ENCODE measurements around the gene DIAPH2.

The DIAPH2 gene

GRCh38 chrX:97522307-97522706 lies 837.7 kb downstream of the DIAPH2 start:
- no peak for TF ChIP-seq CTCF (IDR thresholded peaks at IDR 0.05; ENCODE audit: extremely low read depth, missing control alignments)
- no peak for DNase-seq (ENCODE audit: low spot score)

GRCh38 chrX:97524340-97524739 lies 839.7 kb downstream of the DIAPH2 start:
- no peak for TF ChIP-seq CTCF (IDR thresholded peaks at IDR 0.05; ENCODE audit: extremely low read depth, missing control alignments)
- no peak for DNase-seq (ENCODE audit: low spot score)

- TF ChIP-seq CTCF (IDR thresholded peaks at IDR 0.05; ENCODE audit: extremely low read depth, missing control alignments): no peak
- DNase-seq (ENCODE audit: low spot score): no peak
These were observed 840.4 kb downstream of the DIAPH2 start for GRCh38 chrX:97524997-97525396.

- no peak for TF ChIP-seq CTCF (IDR thresholded peaks at IDR 0.05; ENCODE audit: extremely low read depth, missing control alignments)
- DNase-seq (ENCODE audit: low spot score): no peak
These were observed 841.3 kb downstream of the DIAPH2 start for GRCh38 chrX:97525981-97526380.

GRCh38 chrX:97527725-97528124 lies 843.1 kb downstream of the DIAPH2 start:
- no peak for DNase-seq (ENCODE audit: low spot score)
- no peak for TF ChIP-seq CTCF (IDR thresholded peaks at IDR 0.05; ENCODE audit: extremely low read depth, missing control alignments)

- no peak for DNase-seq (ENCODE audit: low spot score)
These were observed 845.0 kb downstream of the DIAPH2 start for GRCh38 chrX:97529536-97530200.

GRCh38 chrX:97531825-97532224 lies 847.2 kb downstream of the DIAPH2 start:
- no peak for TF ChIP-seq CTCF (IDR thresholded peaks at IDR 0.05; ENCODE audit: extremely low read depth, missing control alignments)
- no peak for DNase-seq (ENCODE audit: low spot score)

More at GRCh38 chrX:97529536-97530200, 845.0 kb downstream of the DIAPH2 start:
- no peak for TF ChIP-seq CTCF (IDR thresholded peaks at IDR 0.05; ENCODE audit: extremely low read depth, missing control alignments)

Data from GM20000 (cell line).